ENCODE measurements around the gene PHETA1. TPM values are rescaled to one million over a fixed set of nuclear protein-coding genes. Genes with fewer than 3 reads are reported as not detected.

Gene PHETA1
- total RNA-seq, 2 experiments from 2014 or later = 0.93 to 0.98 TPM

DNA sequence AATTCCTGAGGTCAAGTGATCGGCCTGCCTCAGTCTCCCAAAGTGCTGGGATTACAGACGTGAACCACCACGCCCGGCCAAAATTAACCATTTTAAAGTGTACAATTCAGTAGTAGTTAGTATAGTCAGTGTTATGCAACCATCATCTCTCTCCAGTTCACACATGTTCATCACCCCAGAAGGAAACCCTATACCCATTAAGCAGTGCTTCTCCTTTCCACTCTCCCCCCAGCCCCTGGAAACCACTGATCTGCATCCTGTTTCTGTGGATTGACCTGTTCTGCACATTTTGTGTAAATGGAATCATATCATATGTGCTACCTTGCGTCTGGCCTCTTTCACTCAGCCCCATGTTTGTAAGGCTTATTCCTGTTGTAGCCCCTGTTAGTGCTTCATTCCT is 52.2 kb downstream of the PHETA1 start:
- H3K36me3 Mint-ChIP-seq (ENCODE audit: low read depth) = no peaks in the 10 kb centered on the region
- DNase-seq = no peak
- peaks cover 5% of the 10 kb centered on the region for H3K27me3 Mint-ChIP-seq
- POLR2A ChIA-PET = no interaction called here
- no peaks in the 10 kb centered on the region for H3K4me1 Mint-ChIP-seq
- CTCF ChIA-PET = interaction anchor here (1.6 kb wide), 1 partner anchor 13 kb away, joined by 8 read pairs; no protein-coding TSS in a partner anchor
- no peak overlapping the region for H3K27ac Mint-ChIP-seq
- no peaks in the 10 kb centered on the region for H3K9me3 Mint-ChIP-seq
- no peak overlapping the region for H3K4me3 Mint-ChIP-seq

GRCh38 chr12:111314953-111315539 is 53.8 kb downstream of the PHETA1 start:
- ChIA-PET CTCF (interaction anchor here (0.6 to 1.0 kb wide), 3 partner anchors 102 to 658 kb away, joined by 3 read pairs; no protein-coding TSS in a partner anchor), POLR2A (no interaction called here)
- peaks cover 5% of the 10 kb centered on the region for H3K27me3 Mint-ChIP-seq
- no peak overlapping the region for H3K4me3 Mint-ChIP-seq
- no peaks in the 10 kb centered on the region for H3K36me3 Mint-ChIP-seq (ENCODE audit: low read depth)
- DNase-seq = no peak
- H3K4me1 Mint-ChIP-seq = no peaks in the 10 kb centered on the region
- H3K9me3 Mint-ChIP-seq = no peaks in the 10 kb centered on the region
- H3K27ac Mint-ChIP-seq = no peak overlapping the region

DNA sequence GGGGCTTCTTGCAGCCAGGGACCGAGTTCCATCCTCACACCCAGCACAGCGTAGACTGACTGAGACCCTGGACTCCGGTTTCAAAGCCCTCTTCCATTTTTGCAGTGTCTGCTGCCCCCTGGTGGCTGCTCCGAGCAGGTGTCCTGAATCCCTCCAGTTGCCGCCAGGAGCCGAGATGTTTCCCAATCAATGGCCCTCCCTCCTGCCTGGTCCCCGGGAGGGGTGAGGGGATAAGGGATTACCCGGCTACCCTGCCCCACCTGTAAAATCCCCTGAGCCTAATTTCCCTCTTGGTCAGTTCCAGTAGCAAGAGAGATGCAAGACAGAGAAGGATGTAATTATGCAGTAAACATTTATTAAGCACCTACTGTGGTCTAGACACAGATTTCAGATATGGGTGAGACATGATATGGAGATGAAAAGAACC is 55.0 kb downstream of the PHETA1 start:
- Mint-ChIP-seq H3K4me1 (no peaks in the 10 kb centered on the region), H3K27ac (no peak overlapping the region), H3K4me3 (no peak overlapping the region), H3K27me3 (peaks cover 5% of the 10 kb centered on the region), H3K36me3 (ENCODE audit: low read depth) (no peaks in the 10 kb centered on the region), H3K9me3 (no peaks in the 10 kb centered on the region)
- ChIA-PET POLR2A (no interaction called here), CTCF (interaction anchor here (0.9 to 1.6 kb wide), 3 partner anchors 11 to 266 kb away, joined by 3 to 5 read pairs (median 3); no protein-coding TSS in a partner anchor)
- peak; percentile 63 for DNase-seq

- H3K27ac Mint-ChIP-seq = no peak overlapping the region
- H3K4me1 Mint-ChIP-seq = no peaks in the 10 kb centered on the region
- ChIA-PET CTCF (interaction anchor here (0.5 to 1.6 kb wide), 8 partner anchors 10 to 315 kb away, joined by 3 to 5 read pairs (median 4); no protein-coding TSS in a partner anchor), POLR2A (no interaction called here)
- peaks cover 5% of the 10 kb centered on the region for H3K27me3 Mint-ChIP-seq
- DNase-seq = no peak
- H3K36me3 Mint-ChIP-seq (ENCODE audit: low read depth) = no peaks in the 10 kb centered on the region
- no peak overlapping the region for H3K4me3 Mint-ChIP-seq
- no peaks in the 10 kb centered on the region for H3K9me3 Mint-ChIP-seq
Measured at GRCh38 chr12:111312708-111313107, 56.2 kb downstream of the PHETA1 start.

DNA sequence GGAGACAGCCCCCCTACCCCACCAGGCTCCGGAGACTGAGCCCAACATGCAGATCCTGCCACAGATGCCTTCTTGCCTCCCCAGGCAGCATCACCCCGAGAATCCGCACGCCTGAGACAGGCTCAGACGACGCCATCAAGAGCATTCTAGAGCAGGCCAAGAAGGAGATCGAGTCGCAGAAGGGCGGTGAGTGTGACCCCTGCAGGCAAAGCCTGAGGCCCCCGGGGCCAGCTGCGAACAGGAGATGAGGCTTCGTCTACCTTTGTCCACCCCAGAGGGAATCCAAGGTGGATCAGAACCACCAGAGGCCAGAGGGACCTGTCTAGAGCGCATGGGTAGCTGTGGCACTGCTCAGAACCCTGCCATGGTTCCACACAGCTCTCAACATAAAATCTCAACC is 56.9 kb downstream of the PHETA1 start:
- Mint-ChIP-seq H3K9me3 (peaks cover 2% of the 10 kb centered on the region), H3K27ac (no peak overlapping the region), H3K36me3 (ENCODE audit: low read depth) (no peaks in the 10 kb centered on the region), H3K27me3 (peaks cover 5% of the 10 kb centered on the region), H3K4me3 (no peak overlapping the region), H3K4me1 (no peaks in the 10 kb centered on the region)
- ChIA-PET CTCF (interaction anchor here (1.3 to 1.4 kb wide), 2 partner anchors 11 to 12 kb away, joined by 4 read pairs; no protein-coding TSS in a partner anchor), POLR2A (no interaction called here)
- no peak for DNase-seq

GRCh38 chr12:111311011-111311410 is 57.9 kb downstream of the PHETA1 start:
- Mint-ChIP-seq H3K4me1 (no peaks in the 10 kb centered on the region), H3K36me3 (ENCODE audit: low read depth) (no peaks in the 10 kb centered on the region), H3K4me3 (no peak overlapping the region), H3K9me3 (peaks cover 2% of the 10 kb centered on the region), H3K27ac (no peak overlapping the region), H3K27me3 (peaks cover 5% of the 10 kb centered on the region)
- ChIA-PET CTCF (no interaction called here), POLR2A (no interaction called here)
- no peak for DNase-seq

Other genes starting within 250 kb of the PHETA1 start
- gene SH2B3, start 36.8 kb upstream of the PHETA1 start, total RNA-seq = 10 to 100 TPM; 18.8 to 20.2 TPM
- 10 to 100 TPM; 35.1 to 35.3 TPM for gene ATXN2, start 230.2 kb upstream of the PHETA1 start, total RNA-seq